Stimulated activated CD8-positive, alpha-beta memory T cell treated with anti-CD3 and anti-CD28 coated beads, Interleukin-15, amount 100 ng/mL, for 48 hours (primary cell): Measurements from ENCODE around the gene SHC2.
"Not testable (repeated sequence)": the region's sequence is repeated elsewhere in the genome, so short reads cannot be mapped to it uniquely, and the experiment has no call there.

Experiments used
- DNase-seq, 2 donors: peaks; one replicate each; pipeline ENCODE4 v3.0.0-alpha.2; 2020; ENCODE audit warnings: low read depth in 2 of 2

Gene SHC2

GRCh38 chr19:391207-391557, 69.7 kb downstream of the SHC2 start:
- DNase-seq = no peak

DNA sequence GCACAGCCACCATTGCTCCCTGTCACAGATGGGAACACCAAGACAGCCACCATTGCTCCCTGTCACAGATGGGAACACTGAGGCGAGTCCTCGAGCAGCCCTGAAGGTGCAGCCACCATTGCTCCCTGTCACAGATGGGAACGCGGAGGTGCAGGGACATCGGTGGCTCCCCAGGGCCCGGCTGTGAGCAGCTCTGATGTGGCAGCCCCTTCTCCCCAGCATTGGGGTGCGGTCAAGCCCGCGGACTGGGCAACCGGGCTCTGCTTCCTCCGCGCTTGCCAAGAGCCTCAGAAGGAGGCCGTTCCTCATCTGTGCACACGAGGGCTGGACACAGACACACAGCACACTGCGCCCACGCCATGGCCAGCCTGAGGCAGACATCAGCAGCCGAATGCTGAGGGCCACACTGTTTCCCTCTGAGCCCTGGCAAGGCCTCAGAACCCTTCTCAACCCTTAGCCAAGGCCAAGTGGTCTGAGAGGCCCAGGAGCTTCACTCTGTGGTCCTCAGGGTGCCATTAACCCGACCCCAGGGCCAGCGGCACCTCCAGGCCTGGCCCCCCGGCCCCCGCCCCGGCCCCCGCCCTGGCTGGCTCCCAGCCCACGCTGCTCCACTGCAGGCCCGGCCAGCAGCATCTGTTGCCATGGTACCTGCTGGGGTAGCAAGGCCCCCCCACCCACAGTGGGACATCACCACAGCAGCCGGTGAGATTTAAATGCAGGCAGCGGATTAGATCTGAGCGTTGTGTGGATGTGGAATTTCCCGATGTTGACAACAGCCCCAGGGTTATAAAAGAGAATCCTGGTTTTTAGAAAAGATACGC, 70.2 kb downstream of the SHC2 start:
- no peak for DNase-seq

GRCh38 chr19:389935-390289, 70.9 kb downstream of the SHC2 start:
- no peak for DNase-seq

DNA sequence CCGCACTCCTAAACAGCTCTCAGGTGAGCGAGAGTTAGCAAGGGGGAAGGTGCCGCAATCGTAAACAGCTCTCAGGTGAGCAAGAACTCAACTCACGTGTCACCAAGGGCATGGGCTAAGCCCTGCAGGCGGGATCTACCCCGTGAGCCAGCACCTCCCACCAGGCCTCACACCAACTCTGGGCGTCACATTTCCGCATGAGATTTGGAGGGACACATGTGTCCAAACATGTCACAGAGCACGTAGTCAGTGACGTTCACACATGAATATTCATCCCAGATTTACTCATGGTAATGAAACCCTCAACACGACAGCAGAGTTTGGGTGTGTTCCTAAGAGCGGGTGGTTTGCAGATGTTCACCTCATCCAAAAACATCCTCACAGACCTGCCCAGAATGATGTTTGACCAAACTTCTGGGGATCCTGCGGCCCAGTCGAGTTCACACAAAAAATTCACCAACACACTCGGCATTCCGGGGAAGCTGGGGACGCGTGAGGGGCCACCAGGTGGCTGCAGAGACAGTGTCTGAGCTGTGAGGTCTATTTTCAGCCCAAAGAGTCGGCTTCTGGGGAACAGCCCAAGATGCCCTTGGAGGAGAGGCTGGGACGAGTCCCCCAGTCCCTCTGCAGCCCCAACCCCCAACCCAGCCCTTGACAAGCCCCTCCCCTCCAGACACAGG, 71.4 kb downstream of the SHC2 start:
- DNase-seq = no peak

DNA sequence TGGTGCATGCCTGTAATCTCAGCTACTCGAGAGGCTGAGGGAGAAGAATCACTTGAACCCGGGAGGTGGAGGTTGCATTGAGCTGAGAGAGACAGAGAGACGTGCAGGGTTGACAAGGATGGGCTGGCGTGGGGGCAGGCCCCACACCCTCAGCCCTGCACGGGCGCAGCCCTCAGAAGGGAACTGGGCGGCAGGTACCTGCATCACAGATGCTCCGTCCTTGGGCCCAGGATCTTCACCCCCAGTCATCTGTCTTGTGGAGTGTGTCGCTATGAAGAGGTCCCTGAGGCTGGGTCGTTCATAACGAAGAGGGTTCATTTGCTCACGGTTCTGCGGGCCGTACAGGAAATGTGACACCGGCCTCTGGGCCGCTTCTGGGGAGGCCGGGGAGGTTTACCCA, 72.1 kb downstream of the SHC2 start:
- DNase-seq = no peak

DNA sequence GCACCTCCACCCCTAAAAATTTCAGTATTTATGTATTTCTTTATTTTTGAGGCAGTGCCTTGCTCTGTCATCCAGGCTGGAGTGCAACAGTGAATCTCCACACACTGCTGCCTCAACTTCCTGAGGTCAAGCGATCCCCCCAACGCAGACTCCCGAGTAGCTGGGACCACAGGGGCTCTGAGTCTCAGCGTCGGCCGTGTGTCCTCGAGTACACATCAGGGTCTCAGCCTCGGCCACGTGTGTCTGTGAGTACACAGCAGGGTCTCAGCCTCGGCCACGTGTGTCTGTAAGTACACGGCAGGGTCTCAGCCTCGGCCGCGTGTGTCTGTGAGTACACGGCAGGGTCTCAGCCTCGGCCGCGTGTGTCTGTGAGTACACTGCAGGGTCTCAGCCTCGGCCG, 73.1 kb downstream of the SHC2 start:
- no peak for DNase-seq

- DNase-seq = not testable (repeated sequence)
These were observed 74.1 kb downstream of the SHC2 start for GRCh38 chr19:386632-387301.

DNA sequence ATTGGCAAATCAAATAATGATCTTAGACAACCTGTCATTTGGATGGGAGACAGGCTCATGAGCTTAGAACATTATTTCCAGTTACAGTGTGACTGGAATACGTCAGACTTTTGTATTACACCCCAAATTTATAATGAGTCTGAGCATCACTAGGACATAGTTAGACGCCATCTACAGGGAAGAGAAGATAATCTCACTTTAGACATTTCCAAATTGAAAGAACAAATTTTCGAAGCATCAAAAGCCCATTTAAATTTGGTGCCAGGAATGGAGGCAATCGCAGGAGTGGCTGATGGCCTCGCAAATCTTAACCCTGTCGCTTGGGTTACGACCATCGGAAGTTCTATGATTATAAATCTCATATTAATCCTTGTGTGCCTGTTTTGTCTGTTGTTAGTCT, 74.6 kb downstream of the SHC2 start:
- DNase-seq = not testable (repeated sequence)

- DNase-seq = no peak
These were observed 76.0 kb downstream of the SHC2 start for GRCh38 chr19:384799-385169.

- DNase-seq = no peak
These were observed 76.7 kb downstream of the SHC2 start for GRCh38 chr19:383922-384798.

- DNase-seq = no peak
These were observed 77.8 kb downstream of the SHC2 start for GRCh38 chr19:383040-383439.

DNA sequence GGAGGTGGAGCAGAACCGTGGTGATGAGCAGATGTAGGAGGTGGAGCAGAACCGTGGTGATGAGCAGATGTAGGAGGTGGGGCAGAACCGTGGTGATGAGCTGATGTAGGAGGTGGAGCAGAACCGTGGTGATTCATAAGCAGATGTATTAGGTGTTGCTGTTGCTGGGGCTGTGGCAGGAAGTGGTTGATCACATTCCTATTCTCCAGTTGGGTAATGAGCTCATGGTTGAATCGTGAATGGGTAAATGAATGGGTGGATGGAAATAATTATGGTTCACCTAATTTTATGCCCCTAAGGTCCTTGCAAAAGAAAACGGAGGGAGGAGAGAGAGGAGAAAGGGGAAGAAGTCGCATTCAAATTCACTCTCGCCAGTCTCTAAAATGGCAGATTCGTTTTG, 78.3 kb downstream of the SHC2 start:
- peak; percentile 36 to 39 for DNase-seq

GRCh38 chr19:381901-382300, 78.9 kb downstream of the SHC2 start:
- DNase-seq = peak; percentile 22 to 28

GRCh38 chr19:380618-381219, 80.1 kb downstream of the SHC2 start:
- not testable (repeated sequence) for DNase-seq

DNA sequence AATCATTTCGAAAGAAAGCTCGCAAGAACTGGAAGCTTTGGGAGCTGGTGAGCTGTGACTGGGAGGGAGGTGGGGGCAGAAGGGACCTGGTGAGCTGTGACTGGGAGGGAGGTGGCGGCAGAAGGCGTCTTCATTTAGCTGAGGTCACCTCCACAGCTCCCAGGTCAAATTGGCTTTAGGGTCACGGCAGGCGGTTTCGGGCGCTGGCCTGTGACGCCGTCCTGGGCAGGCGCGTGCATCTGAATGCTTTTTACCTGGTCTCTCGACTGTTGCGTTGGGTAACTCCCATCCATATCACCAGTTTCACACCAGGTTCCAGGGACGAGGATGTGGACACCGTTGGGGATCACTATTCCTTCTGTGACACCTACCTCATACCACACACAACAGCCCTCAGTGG, 81.0 kb downstream of the SHC2 start:
- DNase-seq = no peak

- no peak for DNase-seq
These were observed 82.1 kb downstream of the SHC2 start for GRCh38 chr19:378706-379105.

- no peak for DNase-seq
These were observed 82.8 kb downstream of the SHC2 start for GRCh38 chr19:377801-378581.

DNA sequence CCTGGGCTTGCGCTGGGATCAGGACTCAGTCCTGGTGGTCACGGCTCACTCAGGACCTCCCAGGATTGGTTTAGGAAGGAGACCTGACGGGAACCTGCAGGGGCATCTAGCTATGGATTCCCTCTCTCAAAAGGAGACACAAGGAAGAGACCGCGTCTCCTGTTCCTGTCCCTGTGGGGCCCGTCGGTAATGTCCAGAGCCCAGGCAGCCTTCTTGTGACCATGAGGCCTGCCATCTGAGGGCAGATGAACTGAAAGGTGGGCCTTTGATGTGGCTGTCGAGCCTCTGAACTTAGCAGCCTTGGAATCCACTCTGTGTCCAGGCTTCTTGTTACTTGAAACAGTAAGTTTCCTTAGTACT, 84.7 kb downstream of the SHC2 start:
- DNase-seq = no peak

DNA sequence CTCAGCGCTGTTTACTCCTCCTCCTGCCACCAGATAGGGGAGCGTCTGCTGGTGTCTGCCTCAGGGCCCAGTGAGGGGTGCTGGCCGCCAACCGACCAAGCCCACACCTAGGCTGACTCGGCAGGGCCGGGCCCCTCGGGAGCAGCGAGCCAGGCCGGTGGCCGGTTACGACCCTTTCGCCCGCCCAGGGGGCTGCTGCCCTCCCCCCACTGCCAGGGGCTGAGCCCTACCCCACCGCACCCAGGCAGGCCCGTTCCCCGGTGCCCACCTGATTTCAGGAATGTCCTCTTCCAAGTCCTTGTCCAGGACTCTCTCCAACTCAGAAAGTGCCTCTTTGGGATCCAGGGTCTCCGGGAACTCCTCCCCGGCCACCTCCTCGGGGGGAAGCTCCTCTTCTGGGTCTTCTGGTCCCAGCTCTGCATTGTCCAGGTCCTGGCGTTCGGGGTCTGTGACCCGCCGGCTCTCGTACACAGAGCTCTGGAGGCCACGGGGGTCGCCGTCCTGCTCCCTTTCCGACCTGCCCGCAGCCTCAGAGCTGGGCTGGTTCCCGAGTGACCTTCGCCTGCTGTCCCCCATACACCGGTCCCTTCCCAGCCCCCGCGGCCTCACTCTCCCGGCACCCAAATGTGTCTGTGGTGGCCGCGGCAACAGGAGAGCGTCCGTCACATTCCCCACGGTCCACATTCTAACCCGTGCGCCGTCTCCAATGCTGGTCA, 85.3 kb downstream of the SHC2 start:
- no peak for DNase-seq

GRCh38 chr19:374886-375235, 86.0 kb downstream of the SHC2 start:
- DNase-seq = no peak
